ENCODE measurements around the gene TMEM223. TPM values are rescaled to one million over a fixed set of nuclear protein-coding genes. Genes with fewer than 3 reads are reported as not detected.
A peak's percentile ranks its signal among the peaks of the same experiment; 100 is the strongest.

The TMEM223 gene
- total and polyA plus RNA-seq, 9 of the 15 experiments (the other 6 are each of a cell fraction or from before 2014, with no cell fraction given) = 5.9 to 34.5 (median 19.6) TPM

DNA sequence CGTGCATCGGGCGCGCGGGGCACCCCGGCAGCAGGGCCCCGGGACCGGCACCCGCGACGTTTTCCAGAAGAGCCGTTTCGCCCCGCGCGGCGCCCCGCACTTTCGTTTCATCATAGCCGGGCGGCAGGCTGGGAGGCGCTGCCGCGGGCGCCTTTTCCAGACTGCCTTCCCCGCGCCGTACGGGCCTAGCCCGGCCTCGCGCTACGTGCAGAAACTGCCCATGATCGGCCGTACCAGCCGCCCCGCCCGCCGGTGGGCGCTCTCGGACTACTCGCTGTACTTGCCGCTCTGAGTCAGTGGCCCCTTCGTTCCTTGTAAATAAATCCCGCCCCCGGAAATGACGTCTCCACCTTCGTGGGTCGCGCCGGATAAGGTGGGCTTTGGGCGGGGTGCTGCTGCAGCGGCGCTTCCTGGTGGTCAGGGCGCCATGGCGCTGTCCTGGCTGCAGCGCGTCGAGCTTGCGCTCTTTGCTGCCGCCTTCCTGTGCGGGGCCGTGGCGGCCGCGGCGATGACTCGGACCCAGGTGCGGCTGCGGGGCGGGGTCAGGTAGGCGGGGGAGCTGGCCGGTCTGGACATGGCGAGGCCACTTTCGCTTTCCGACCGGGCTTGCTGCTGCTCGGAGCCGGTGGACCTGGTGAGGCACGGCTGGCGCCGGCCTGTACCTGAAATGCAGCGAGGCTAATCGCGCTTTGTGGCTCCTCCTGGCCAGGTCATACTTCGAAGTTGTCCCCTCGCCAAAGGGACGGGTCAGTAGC lies 4.6 kb downstream of the TMEM223 start, which contains the start of gene TMEM179B (continued):
- TF ChIP-seq CHCHD3 (CRISPR knock-in tag; IDR thresholded peaks at IDR 0.05) (no peak), ZNF79 (CRISPR knock-in tag; IDR thresholded peaks at IDR 0.05; ENCODE audit: low read depth) (no peak), GATAD2B (IDR thresholded peaks at IDR 0.05; ENCODE audit: borderline replicate concordance) (peak; percentile 29; the same call in 1 of the 2 replicates), ERF (CRISPR knock-in tag; IDR thresholded peaks at IDR 0.05) (peak; percentile 78; the same call in 1 of the 2 replicates), ZBED1 (IDR thresholded peaks at IDR 0.05) (no peak; the same call in 1 of the 2 replicates), ZNF644 (tag; IDR thresholded peaks at IDR 0.05; ENCODE audit: low read depth) (no peak), HSF4 (CRISPR knock-in tag; IDR thresholded peaks at IDR 0.05; ENCODE audit: borderline replicate concordance) (no peak), ZFP30 (CRISPR knock-in tag; IDR thresholded peaks at IDR 0.05; ENCODE audit: borderline replicate concordance) (no peak), POLR3A (IDR thresholded peaks at IDR 0.05; ENCODE audit: borderline replicate concordance, extremely low read depth, insufficient read depth, insufficient read length) (no peak), FOXA3 (CRISPR knock-in tag; conservative IDR thresholded peaks at IDR 0.05 in 1 of 2, IDR thresholded peaks at IDR 0.05 in 1 of 2) (peak in 1 of 2 experiments; percentile 77; a peak in 3 of 4 replicates)
- TF ChIP-seq, protein P1, sequence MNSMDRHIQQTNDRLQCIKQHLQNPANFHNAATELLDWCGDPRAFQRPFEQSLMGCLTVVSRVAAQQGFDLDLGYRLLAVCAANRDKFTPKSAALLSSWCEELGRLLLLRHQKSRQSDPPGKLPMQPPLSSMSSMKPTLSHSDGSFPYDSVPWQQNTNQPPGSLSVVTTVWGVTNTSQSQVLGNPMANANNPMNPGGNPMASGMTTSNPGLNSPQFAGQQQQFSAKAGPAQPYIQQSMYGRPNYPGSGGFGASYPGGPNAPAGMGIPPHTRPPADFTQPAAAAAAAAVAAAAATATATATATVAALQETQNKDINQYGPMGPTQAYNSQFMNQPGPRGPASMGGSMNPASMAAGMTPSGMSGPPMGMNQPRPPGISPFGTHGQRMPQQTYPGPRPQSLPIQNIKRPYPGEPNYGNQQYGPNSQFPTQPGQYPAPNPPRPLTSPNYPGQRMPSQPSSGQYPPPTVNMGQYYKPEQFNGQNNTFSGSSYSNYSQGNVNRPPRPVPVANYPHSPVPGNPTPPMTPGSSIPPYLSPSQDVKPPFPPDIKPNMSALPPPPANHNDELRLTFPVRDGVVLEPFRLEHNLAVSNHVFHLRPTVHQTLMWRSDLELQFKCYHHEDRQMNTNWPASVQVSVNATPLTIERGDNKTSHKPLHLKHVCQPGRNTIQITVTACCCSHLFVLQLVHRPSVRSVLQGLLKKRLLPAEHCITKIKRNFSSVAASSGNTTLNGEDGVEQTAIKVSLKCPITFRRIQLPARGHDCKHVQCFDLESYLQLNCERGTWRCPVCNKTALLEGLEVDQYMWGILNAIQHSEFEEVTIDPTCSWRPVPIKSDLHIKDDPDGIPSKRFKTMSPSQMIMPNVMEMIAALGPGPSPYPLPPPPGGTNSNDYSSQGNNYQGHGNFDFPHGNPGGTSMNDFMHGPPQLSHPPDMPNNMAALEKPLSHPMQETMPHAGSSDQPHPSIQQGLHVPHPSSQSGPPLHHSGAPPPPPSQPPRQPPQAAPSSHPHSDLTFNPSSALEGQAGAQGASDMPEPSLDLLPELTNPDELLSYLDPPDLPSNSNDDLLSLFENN (IDR thresholded peaks at IDR 0.05; ENCODE audit: low read depth in 2 of 2, low read length in 2 of 2) = peak in 1 of 2 experiments; percentile 21; a peak in 1 of 4 replicates
- TF ChIP-seq, protein P2, sequence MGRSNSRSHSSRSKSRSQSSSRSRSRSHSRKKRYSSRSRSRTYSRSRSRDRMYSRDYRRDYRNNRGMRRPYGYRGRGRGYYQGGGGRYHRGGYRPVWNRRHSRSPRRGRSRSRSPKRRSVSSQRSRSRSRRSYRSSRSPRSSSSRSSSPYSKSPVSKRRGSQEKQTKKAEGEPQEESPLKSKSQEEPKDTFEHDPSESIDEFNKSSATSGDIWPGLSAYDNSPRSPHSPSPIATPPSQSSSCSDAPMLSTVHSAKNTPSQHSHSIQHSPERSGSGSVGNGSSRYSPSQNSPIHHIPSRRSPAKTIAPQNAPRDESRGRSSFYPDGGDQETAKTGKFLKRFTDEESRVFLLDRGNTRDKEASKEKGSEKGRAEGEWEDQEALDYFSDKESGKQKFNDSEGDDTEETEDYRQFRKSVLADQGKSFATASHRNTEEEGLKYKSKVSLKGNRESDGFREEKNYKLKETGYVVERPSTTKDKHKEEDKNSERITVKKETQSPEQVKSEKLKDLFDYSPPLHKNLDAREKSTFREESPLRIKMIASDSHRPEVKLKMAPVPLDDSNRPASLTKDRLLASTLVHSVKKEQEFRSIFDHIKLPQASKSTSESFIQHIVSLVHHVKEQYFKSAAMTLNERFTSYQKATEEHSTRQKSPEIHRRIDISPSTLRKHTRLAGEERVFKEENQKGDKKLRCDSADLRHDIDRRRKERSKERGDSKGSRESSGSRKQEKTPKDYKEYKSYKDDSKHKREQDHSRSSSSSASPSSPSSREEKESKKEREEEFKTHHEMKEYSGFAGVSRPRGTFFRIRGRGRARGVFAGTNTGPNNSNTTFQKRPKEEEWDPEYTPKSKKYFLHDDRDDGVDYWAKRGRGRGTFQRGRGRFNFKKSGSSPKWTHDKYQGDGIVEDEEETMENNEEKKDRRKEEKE (IDR thresholded peaks at IDR 0.05; ENCODE audit: borderline replicate concordance in 1 of 2, control insufficient read depth in 1 of 2, low read depth in 2 of 2, low read length in 1 of 2) = no peak
- TF ChIP-seq, protein P3, sequence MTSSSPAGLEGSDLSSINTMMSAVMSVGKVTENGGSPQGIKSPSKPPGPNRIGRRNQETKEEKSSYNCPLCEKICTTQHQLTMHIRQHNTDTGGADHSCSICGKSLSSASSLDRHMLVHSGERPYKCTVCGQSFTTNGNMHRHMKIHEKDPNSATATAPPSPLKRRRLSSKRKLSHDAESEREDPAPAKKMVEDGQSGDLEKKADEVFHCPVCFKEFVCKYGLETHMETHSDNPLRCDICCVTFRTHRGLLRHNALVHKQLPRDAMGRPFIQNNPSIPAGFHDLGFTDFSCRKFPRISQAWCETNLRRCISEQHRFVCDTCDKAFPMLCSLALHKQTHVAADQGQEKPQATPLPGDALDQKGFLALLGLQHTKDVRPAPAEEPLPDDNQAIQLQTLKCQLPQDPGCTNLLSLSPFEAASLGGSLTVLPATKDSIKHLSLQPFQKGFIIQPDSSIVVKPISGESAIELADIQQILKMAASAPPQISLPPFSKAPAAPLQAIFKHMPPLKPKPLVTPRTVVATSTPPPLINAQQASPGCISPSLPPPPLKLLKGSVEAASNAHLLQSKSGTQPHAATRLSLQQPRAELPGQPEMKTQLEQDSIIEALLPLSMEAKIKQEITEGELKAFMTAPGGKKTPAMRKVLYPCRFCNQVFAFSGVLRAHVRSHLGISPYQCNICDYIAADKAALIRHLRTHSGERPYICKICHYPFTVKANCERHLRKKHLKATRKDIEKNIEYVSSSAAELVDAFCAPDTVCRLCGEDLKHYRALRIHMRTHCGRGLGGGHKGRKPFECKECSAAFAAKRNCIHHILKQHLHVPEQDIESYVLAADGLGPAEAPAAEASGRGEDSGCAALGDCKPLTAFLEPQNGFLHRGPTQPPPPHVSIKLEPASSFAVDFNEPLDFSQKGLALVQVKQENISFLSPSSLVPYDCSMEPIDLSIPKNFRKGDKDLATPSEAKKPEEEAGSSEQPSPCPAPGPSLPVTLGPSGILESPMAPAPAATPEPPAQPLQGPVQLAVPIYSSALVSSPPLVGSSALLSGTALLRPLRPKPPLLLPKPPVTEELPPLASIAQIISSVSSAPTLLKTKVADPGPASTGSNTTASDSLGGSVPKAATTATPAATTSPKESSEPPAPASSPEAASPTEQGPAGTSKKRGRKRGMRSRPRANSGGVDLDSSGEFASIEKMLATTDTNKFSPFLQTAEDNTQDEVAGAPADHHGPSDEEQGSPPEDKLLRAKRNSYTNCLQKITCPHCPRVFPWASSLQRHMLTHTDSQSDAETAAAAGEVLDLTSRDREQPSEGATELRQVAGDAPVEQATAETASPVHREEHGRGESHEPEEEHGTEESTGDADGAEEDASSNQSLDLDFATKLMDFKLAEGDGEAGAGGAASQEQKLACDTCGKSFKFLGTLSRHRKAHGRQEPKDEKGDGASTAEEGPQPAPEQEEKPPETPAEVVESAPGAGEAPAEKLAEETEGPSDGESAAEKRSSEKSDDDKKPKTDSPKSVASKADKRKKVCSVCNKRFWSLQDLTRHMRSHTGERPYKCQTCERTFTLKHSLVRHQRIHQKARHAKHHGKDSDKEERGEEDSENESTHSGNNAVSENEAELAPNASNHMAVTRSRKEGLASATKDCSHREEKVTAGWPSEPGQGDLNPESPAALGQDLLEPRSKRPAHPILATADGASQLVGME (CRISPR knock-in tag; IDR thresholded peaks at IDR 0.05) = peak; percentile 20; the same call in 1 of the 2 replicates

Measured in K562 (cell line).